Suppressor macrophage (primary cell): Measurements from ENCODE around the gene PFKP.

Experiments used
- DNase-seq, 4 experiments: peaks; one replicate each; pipeline ENCODE4 v3.0.0-alpha.2; 2020 to 2022

Gene PFKP

DNA sequence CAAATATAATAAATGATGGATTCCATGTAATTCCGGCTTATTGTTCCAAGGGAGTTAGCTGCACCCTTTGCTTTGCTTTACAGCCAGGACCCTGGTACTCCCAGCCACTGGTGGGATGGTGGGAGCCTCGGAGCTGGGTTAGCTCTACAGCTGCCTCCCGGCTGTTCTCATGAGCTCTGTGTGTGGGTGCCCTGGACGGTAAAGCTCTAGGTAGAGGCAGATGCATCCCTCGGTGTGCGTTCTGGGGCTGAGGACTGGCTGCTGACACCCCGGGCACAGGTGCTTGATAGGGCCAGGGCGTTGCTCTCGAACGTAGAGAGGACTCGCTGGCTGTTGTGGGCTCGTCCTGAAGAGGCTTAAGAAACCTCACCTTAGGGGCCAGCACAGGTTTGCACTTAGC is 50.1 kb downstream of the PFKP start:
- no peak for DNase-seq

DNA sequence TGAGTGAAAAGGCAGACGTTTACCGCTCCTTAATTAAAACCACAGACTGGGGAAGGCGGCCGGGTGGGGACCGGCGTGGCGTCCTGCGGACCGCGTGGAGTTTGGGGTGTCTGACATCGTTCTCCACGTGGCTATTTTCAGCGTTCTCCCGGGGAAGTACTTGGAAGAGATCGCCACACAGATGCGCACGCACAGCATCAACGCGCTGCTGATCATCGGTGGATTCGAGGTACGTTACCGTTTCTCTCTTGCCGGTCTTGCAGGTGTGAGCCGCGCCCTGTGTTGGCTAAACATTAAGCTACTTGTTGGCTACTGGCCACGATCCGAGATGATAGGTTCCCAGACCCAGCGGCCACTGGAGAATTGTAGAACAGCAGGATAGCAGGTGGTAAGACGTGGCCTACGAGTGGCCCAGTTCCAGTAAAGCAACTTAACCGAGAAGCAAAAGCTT is 51.3 kb downstream of the PFKP start:
- no peak for DNase-seq

DNA sequence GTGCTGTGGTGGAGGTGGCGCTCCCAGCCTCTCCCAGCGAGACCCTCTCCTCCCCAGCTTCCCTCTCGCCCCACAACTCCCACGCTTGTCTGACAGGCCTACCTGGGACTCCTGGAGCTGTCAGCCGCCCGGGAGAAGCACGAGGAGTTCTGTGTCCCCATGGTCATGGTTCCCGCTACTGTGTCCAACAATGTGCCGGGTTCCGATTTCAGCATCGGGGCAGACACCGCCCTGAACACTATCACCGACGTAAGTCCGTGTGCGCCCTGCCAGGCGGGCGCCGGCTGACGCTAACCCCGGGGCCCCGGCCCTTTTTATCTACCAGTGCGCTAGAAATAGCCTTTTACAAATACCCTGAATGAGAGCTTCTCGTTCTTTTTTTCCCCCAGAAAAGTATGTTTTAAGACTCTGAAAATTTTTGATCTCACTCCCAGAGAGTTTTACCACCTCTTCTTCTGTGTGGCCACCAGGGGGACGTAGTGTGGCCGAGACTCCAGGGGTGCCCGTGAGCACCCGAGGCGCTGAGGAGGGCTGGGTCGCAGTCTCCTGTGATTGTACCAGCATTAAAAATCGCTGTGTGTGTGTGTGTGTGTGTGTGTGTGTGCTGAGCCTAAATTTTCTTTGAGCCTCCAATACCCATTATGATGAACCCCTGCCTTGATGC is 52.6 kb downstream of the PFKP start:
- peak in 2 of 4 experiments; percentile 23 to 28 for DNase-seq

DNA sequence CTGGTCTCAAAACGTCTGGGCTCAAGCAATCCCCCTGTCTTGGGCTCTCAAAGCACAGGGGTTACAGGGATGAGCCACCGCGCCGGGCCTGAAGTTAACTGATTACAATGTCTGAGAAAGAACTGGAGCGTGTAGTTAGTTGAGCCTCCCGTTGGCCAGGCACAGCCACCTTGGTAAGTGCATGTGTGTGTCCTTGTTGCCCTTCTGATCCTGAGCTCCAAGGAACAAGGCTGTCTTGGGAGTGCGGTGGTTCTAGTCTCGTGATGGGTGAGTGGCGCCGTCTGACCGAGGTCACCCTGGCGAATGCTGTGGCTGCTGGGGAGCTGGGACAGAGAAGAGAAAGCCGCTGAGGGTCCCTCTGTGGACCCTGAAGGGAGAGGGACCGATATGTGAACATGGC is 54.7 kb downstream of the PFKP start:
- no peak for DNase-seq

DNA sequence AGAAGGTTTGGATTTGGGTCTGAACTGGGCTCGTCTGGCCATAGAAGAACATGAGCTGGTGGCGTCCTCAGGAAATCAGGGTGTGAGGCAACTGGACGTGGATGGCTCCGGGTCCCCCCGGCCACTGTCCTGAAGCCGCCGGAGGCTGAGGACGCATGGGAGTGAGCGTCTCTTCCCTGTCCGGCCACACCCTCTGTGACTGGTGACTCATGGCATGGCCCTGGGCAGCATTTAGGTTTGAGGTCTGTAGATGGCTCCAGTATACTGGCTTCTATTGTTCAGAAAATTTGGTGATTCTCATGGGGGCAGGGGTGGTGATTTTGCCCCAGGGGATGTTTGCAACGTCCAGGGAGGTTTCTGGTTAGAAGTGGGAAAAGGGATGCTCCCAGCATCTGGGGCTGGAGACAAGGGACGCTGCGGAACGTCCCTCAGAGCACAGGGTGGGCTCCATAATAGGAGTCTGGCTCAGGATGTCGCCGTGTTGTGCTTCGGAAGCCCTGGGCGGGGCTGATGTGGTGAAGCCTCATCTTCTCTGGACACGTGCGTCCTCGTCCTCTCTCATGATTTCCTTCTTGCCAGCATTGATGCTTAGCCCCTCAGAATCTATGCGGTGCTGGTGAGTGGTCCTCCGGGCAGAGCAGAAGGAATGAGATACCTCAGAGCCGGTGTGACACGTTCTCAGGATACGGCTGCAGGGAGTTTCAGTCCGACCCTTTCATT is 55.3 kb downstream of the PFKP start:
- no peak for DNase-seq

DNA sequence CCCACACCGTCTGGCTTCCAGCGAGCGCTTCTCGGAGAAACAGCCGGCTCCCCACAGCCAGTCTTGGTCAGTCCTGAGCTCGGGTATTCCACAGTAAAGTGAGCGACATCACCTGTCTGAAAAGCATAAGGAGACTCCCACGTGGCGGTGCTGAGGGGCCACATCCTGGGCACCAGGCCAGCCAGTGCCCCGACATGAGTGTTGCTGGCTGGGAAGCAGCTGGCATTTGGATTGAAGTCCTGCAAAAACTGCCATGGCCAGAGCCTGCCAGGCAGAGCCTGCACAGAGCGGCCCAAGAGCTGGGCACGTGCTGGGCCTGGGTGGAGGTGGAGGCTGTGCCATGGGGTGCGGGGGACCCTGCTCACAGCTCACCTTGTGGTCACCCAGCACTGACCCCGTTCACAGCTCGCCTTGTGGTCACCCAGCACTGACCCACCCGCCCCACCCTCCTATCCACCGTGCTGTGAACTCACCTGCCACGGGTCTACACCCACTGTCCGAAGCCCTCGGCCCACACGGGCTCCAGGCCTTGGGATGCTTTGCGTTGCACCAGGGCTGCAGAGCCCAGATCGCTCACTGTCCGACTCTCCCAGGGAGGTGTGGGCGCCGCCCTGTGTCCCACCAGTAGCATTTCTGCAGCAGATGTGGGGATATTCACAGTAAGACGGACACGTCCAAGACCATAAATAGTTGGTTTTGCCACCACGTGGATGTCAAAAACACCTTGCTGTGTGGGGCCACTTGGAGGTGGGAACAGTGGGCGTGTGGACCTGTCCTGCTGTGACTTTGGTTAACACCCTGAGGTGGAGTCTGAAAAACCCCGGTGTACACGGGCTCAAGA is 56.4 kb downstream of the PFKP start:
- DNase-seq = no peak

DNA sequence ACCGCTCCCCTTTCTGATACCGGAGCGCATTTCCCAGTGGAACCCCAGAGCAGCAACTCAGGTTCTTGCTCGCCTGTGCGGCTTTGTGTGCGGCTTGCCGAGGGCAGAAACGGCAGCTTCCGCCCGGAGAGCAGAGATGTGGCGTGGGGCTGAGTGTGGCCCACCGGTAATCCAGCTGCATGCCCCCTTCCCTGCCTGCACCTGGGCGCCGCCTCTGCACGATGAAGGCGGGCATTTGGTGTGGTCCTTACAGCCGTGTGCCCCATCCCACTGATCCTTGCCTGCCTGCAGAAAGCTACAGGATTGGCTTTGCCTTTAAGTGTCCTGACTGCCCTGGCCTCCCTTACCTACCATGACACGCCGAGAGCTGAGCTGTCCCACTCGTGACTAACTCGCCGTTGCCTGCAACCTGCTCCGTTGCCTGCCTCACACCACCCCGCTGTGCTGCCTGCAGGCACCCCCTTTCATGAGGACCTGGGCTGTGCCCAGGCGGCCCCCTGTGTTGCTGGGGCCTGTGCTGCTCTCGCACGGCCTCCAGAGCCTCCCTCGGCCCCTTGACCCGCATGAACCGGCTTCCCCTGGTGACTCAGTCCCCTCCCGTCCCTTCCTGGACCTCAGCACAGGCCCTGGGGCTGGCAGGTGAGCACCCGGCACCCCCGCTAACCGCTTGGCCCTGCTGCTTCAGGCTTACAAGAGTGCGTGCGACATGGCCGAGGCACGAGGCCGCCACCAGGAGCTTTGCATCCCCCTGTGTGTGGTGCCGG is 57.2 kb downstream of the PFKP start:
- DNase-seq = no peak

DNA sequence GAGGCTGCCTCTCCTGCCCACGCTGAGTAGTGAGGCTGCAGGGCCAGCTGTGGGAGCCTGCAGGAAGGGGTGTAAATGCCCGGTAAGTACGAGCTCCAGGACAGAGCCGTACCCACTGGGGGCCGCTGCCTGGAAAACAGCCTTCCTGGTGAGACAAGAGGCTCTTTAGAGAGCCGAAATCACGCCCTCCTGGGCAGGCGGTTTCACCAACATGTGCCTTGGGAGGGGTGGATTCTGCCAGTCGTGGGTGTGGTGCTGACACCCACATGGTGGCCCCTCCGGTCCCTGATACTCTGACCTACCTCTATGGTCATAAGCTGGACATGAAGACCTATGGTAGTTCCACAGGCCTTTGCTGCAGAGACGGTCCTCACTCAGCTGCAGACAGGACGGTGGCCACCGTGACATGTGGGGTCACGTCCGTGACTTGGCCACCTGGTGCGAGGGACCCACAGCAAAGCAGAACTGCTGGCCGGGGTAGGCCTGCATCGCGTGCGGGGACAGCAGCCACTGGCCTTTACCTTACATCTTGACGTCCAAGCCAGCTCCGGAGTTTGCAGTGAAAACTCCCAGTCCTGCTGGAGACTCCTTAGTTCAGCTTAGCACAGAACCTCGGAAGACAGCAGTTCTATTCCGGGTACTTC is 58.3 kb downstream of the PFKP start:
- no peak for DNase-seq

DNA sequence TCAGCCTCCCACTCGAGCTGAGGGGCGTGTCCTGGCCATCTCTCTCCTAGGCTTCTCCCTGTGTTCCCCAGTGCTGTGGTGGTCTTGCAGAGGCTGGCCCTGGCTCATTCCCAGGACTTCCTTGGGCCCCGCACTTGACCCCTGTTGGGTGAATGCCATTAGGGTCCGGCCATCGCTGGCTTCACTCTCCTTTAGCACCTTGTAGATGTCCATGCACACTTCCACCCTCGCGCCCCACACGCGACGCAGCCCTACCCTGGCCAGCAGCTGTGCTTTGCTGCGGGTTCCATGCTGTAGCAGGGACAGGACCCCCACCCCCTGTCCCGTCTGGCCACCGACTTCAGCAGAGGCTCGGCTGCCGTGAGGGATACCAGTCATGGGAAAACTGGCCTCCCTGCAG is 58.9 kb downstream of the PFKP start:
- DNase-seq = no peak

DNA sequence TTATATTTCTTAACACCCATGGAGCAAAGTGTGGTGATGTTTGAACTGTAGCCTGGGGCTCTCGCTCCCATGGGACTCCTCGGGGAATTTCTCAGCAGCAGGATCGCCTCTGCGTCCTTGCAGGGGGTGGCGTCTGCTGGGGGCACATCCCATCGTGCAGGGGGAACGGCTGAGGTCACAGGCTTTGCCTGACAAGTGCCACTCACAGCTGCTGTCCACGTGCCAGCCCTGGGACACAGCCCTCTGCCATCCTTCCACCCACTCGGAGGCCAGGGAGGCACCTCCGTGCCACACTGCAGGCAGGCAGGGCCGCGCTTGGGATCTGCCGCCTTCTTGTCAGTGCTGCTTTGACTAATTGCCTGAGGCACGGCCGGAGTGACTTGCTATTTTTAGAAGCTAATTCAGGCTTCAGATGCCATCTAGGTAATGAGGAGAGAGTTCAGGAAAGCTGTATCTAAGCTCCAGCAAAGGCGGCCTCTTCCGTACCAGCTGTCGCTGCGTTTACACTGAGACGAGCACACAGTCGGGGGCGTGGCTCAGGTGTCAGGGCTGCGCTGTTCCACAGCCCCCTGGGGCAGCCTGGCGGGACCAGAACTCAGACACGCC is 59.5 kb downstream of the PFKP start:
- no peak for DNase-seq

DNA sequence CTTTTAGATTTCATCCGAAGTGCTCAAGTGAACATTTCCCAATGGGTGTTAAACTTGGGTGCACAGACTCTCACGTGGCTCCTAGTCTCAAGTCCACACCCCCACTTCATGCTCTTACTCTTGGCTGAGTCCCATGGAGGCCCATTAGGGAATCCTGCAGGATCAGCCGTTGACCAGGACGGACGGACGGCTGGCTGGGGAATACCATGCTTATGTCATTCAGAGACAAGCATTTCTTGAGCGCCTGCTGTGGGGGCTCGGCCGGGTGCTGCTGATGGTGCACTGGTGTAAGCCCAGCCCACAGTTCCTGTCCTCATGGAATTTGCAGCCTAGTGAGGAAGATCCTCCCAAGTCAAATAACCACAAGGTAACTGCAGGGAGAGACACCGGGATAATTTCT is 60.6 kb downstream of the PFKP start:
- DNase-seq = no peak

DNA sequence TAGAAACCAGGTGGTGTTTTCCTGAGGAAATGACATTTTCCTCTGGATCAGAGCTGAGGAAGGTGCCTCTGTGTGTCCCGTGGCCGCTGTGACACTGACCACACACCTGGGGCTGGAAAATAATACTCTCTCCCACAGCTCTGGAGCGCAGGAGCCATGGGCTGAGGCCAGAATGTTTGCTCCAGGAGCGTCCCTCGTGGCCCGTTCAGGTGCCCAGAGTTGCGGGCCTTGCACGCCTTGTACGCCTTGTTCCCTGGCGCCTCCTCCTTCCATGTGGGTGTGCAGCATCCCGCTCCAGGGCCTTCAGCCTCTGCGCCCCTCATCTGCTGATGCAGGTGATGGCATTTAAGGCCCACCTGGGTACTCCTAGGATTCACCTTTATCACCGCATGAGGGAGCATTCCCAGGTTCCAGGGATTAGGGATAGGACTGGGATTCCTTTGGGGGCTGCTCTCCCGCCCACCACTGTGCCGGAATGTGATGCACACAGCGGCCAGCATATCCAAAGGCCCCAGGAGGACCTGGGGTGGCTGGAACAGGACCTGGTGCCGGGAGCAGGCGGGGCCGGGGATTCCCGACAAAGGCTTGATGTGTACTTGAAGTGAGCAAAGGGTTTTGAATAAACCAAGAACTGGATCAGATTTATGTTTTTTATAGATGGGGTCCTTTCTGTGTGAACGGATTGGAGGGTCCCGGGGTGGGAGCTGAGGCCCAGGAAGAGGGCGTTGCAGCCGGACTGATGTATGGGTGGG is 61.2 kb downstream of the PFKP start:
- DNase-seq = no peak

DNA sequence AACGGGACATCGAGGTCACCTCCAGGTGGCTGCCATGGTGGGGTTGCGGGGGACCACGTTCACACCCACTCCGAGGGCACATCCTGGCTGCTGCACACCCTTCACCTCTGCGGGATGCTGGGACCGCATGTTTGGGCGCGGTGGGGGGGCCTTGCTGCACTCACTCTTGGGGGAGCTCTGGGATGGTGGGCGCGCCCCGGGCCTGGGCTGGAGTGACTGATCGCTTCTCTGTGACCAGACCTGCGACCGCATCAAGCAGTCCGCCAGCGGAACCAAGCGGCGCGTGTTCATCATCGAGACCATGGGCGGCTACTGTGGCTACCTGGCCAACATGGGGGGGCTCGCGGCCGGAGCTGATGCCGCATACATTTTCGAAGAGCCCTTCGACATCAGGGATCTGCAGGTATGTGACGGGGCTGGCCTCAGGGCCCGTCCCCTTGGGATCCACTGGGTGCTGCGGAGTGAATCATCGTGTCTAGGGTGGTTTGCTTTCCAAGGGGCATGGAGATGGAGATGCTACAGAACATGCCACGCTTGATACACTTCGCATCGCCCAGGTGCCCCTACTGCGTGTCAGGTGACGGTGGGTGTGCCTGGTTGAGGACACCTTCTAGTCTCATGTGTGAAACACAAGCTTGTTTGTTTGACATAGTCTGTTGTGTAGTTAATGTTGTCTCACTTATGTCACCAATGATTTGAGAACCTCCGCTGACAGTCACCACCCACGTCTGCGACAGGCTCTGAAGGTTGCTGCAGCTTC is 62.4 kb downstream of the PFKP start:
- no peak for DNase-seq

DNA sequence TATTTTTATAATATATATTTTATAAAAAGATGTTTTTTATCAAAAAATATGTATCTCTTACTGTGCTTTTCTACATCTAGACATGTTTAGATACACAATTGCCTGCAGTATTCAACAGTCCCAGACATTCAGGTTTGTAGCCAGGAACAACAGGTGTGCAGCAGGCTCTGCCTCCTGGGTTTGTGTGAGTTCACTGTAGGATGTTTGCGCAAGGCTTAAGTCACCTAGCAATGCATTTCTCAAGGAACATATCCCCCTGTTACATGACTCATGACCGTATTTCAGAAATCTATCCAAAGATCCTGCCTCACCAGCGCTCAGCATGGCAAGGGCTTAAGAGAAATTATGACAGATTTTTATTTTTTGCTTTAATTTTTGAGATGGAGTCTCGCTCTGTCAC is 63.8 kb downstream of the PFKP start:
- DNase-seq = no peak

DNA sequence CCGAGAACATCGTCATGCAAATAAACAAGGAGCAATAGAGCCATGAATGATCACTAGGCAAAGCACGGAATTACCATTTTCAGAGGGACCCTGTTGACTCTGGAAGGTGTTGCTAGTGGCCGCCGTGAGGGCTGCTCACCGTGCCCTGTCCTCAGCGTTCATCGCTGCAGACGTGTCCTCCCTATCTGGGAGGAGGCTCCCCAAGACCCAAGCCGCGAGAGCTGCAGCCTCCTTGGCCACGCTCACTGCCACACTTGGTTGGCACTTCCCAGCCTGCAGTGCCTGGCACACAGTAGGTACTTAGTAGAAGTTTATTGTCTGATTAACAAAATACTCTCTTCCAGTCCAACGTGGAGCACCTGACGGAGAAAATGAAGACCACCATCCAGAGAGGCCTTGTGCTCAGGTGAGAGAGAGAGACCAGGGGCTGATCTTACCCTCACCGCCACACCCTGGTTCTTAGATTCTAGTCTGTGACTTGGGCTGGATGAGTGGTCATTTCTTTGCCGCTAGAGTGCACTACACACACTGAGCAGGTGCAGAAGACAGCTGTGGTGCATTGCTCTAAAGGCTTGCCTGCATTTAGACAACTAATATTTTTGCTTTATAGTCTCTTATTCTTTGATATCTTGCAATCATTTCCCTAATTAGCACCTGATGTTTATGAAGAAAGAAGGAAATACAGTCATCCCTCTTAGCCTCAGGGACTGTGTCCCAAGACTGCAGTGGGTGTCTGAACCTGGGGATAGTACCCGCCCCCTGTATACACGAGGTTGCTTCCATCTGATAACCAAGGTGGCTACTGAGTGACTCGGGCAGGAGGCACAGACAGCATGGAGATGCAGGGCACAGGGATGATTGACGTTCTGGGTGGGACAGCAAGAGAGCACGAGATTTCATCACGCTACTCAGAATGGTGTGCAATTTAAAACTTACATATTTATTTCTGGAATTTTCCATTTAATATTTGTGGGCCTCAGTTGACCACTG is 65.0 kb downstream of the PFKP start:
- DNase-seq = no peak

DNA sequence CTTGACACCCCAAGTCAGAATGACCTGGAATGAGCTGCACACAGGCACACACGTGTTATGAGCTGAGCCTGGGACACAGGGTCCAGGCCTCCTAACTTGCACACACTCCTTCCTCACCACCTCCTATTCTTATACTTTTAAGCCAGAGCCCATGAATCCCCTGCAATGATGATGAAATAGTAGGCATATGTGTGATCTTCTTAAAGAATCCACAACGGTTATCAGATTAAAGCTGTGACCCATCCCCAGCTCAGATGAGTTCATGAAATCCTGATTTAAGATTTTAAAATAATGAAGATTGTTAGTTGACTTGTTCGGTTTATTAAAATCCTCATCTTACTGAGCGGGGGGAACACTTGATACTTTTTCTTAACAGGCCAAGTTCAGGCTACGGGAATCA is 66.6 kb downstream of the PFKP start:
- DNase-seq = no peak

DNA sequence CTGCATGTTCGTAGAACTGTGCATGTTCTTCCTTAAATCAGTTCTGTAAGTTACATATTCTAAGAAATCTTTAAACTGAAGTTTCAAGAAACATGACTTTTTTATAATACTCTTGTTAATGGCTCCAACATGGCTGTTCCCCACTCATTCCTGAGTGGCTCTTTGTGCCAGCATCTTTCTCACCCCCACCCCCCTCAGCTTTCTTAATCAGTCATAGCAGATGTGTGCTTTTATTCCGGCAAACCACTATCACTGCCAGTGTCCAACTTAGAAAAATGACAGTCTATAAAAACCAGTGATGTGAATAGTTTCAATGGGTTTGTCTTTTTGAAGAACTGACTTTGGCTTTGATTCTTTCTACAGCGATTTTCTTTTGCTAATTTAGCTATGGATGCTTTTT is 67.7 kb downstream of the PFKP start:
- DNase-seq = no peak

DNA sequence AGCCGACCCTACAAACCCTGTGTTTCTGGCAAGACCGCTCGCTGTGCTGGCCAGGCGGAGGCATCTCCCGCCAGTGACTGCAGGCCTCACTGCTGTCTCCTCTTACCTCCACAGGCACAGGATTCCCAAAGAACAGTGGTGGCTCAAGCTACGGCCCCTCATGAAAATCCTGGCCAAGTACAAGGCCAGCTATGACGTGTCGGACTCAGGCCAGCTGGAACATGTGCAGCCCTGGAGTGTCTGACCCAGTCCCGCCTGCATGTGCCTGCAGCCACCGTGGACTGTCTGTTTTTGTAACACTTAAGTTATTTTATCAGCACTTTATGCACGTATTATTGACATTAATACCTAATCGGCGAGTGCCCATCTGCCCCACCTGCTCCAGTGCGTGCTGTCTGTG is 69.0 kb downstream of the PFKP start:
- no peak for DNase-seq
